GM12878 (cell line): ENCODE results near the gene TWF1. TPM values are rescaled to one million over a fixed set of nuclear protein-coding genes. Genes with fewer than 3 reads are reported as not detected.

Experiments used
- ATAC-seq: fragments of 200-7000 bp; cut with Tn5 transposase; 3 replicates; pipeline ENCODE4 v1.9.1; 2020; ENCODE audit warnings: mild to moderate bottlenecking, moderate library complexity
- BruUV-seq: library from RNA; stranded (reverse); fragments of 400-500 nt; replicated peaks from 2 replicates; lab custom pipeline; 2021; lab: Mats Ljungman, UMichigan
- CTCF ChIA-PET: fragments of 300-600 bp; sonication (Branson Sonifier 250); formaldehyde crosslinking; extraction: SDS; loops from one replicate; lab custom pipeline; 2021; ENCODE audit warnings: inconsistent platforms; lab: Yijun Ruan, JAX
- POLR2A ChIA-PET: fragments of 350-600 bp; formaldehyde crosslinking; extraction: SDS; loops from one replicate; lab custom pipeline; 2021; ENCODE audit warnings: inconsistent platforms; lab: Charles Lee
- RAD21 ChIA-PET: fragments of 300-600 bp; sonication (Branson Sonifier 250); formaldehyde crosslinking; loops from one replicate; lab custom pipeline; 2023; ENCODE audit warnings: antibody characterized with exemption; ENCODE audit not compliant: unreplicated experiment; lab: Charles Lee
- SMC1A ChIA-PET: fragments of 300-600 bp; sonication (Branson Sonifier 250); formaldehyde crosslinking; loops from one replicate; lab custom pipeline; 2023; ENCODE audit not compliant: unreplicated experiment, uncharacterized antibody; lab: Charles Lee
- DNase-seq: peaks from one replicate; pipeline ENCODE4 v3.0.0-alpha.2; 2011; ENCODE audit warnings: low read depth, low spot score
- FAIRE-seq: peaks from 3 replicates; lab custom pipeline; 2011; peaks lifted over from hg19 to GRCh38; lab: Jason Lieb, UNC
- H2AFZ ChIP-seq: 2 replicates; pipeline ENCODE4 v1.6.0; 2011; ENCODE audit warnings: low read depth, low read length, control low read depth; ENCODE audit not compliant: control insufficient read depth
- H3K27ac ChIP-seq: 2 replicates; pipeline ENCODE4 v1.5.1; 2011; ENCODE audit warnings: control low read depth; ENCODE audit not compliant: control insufficient read depth, insufficient read depth
- H3K27me3 ChIP-seq, 2 experiments: replicated peaks in 1 of 2; 2 replicates each; pipeline versions ENCODE4 v1.6.0 to v1.6.1; 2011; ENCODE audit warnings: low read length in 1 of 2; ENCODE audit not compliant: control insufficient read depth in 2 of 2, insufficient read depth in 2 of 2
- H3K36me3 ChIP-seq, 2 experiments: 2 replicates each; pipeline ENCODE4 v1.5.1; 2011; ENCODE audit warnings: low read length in 1 of 2; ENCODE audit not compliant: control insufficient read depth in 2 of 2, insufficient read depth in 2 of 2
- H3K4me1 ChIP-seq: 2 replicates; pipeline ENCODE4 v1.6.1; 2011; ENCODE audit warnings: mild to moderate bottlenecking, low read length, moderate library complexity, mixed read lengths; ENCODE audit not compliant: control insufficient read depth, insufficient read depth
- H3K4me2 ChIP-seq: 2 replicates; pipeline ENCODE4 v1.6.0; 2011; ENCODE audit warnings: control low read depth; ENCODE audit not compliant: control insufficient read depth, insufficient read depth
- H3K4me3 ChIP-seq: fragments of 200-600 bp; sonication (generic); 2 replicates; pipeline ENCODE4 v1.5.1; 2016
- H3K79me2 ChIP-seq: 2 replicates; pipeline ENCODE4 v1.6.0; 2011; ENCODE audit warnings: low read length; ENCODE audit not compliant: control insufficient read depth, insufficient read depth
- H3K9ac ChIP-seq: 2 replicates; pipeline ENCODE4 v1.8.0; 2011; ENCODE audit warnings: low read length, control low read depth, mixed read lengths; ENCODE audit not compliant: control insufficient read depth, insufficient read depth
- H3K9me3 ChIP-seq: replicated peaks from 3 replicates; pipeline ENCODE4 v1.5.1; 2011; ENCODE audit warnings: mild to moderate bottlenecking, low read length; ENCODE audit not compliant: control insufficient read depth, insufficient read depth
- H4K20me1 ChIP-seq: 2 replicates; pipeline ENCODE4 v1.6.0; 2011; ENCODE audit not compliant: control insufficient read depth, insufficient read depth
- BCL11A ChIP-seq: IDR thresholded peaks from 2 replicates; pipeline ENCODE4 v1.6.1; 2011; ENCODE audit warnings: low read depth, low read length
- FOXM1 ChIP-seq: IDR thresholded peaks from 2 replicates; pipeline ENCODE4 v1.6.1; 2012; ENCODE audit warnings: low read depth, mild to moderate bottlenecking, inconsistent platforms, low read length, moderate library complexity
- HDAC6 ChIP-seq: fragments of 200-600 bp; sonication (generic); IDR thresholded peaks from one replicate; pipeline ENCODE4 v1.8.0; 2017; ENCODE audit warnings: antibody characterized with exemption; ENCODE audit not compliant: unreplicated experiment
- KAT2A ChIP-seq: conservative IDR thresholded peaks from 2 replicates; pipeline ENCODE4 v1.6.1; 2011; ENCODE audit warnings: low read depth, low read length; ENCODE audit not compliant: control insufficient read depth
- SP1 ChIP-seq: IDR thresholded peaks from one replicate; pipeline ENCODE4 v1.6.1; 2011; ENCODE audit warnings: low read depth, low read length
- TAF1 ChIP-seq: IDR thresholded peaks from 2 replicates; pipeline ENCODE4 v1.6.1; 2011; ENCODE audit warnings: mild to moderate bottlenecking, low read depth, low read length, borderline replicate concordance
- ZNF24 ChIP-seq: fragments of 450-650 bp; IDR thresholded peaks from 2 replicates; pipeline ENCODE4 v1.6.1; 2017; ENCODE audit warnings: antibody characterized with exemption, mild to moderate bottlenecking
- ZNF274 ChIP-seq: IDR thresholded peaks from one replicate; pipeline ENCODE4 v1.8.0; 2011; ENCODE audit not compliant: insufficient read length, insufficient read depth
- in situ Hi-C: fragments of 300-500 bp; cut with MboI; formaldehyde crosslinking; loops from 9 replicates; pipeline ENCODE4 v1.14.3; 2018; ENCODE audit warnings: mixed read lengths
- intact Hi-C: fragments of 100-400 bp; cut with micrococcal nuclease; formaldehyde crosslinking; loops from one replicate; pipeline ENCODE4 v1.14.2; 2022; ENCODE audit not compliant: unreplicated experiment
- polyA plus RNA-seq, 11 experiments: library from polyadenylated mRNA; depleted of rRNA in 4 of 11; unstranded in 6 of 11; stranded (reverse) in 5 of 11; fragments of >200 nt; fragmentation: Nextera tagmentation in 4 of 11; fragmentation: Illumina TruSeq in 1 of 11; extraction: Ambion mirVana in 4 of 11; extraction: Trizol in 1 of 11; gene quantifications; 1 replicate in 1 of 11; 2 replicates in 10 of 11; pipeline versions ENCODE4 v1.2.1 to v1.2.3, GENCODE V29; 2011 to 2016; ENCODE audit warnings: inconsistent platforms in 2 of 11, missing spikeins in 2 of 11, low read depth in 1 of 11
- total RNA-seq, 4 experiments: library from RNA; depleted of rRNA in 3 of 4; stranded (reverse); fragments of >200 nt in 3 of 4; fragmentation: Illumina TruSeq in 1 of 4; extraction: Trizol in 1 of 4; gene quantifications; 2 replicates each; pipeline versions ENCODE4 v1.2.1 to v1.2.3, GENCODE V29; 2013 to 2021
- TF ChIP-seq, protein P1 (sequence below): IDR thresholded peaks from 2 replicates; pipeline ENCODE4 v1.6.1; 2011; ENCODE audit warnings: mild to moderate bottlenecking, low read depth, low read length, moderate library complexity; ENCODE audit not compliant: insufficient replicate concordance
- TF ChIP-seq, protein P2 (sequence below): IDR thresholded peaks from 2 replicates; pipeline ENCODE4 v1.6.1; 2012; ENCODE audit warnings: low read depth, low read length, improper control_type of control experiment

The TWF1 gene
- total and polyA plus RNA-seq, 10 of the 15 experiments (the other 5 are each of a cell fraction or from before 2014, with no cell fraction given) = 8.7 to 23.5 (median 18.4) TPM

DNA sequence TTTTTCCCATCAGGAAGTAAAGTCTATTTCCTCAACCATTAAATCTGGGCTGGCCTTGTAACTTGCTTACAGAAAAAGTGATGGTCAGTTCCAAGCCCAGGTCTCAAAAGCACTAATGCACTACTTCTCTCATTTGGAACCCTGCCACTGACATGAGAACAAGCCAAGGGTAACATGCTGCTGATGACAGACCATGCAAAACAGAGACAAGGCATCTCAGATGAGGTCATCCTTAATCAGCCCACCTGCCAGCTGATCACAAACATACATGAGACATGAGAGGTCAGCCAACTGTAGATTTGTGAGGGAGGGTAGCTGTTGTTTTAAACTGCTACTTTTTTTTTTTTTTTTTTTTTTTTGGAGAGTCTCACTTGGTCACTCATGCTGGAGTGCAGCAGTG, 16.2 kb downstream of the TWF1 start:
- SMC1A ChIA-PET = interaction anchor here (0.9 kb wide), 1 partner anchor 56 kb away, joined by 3 read pairs; no protein-coding TSS in a partner anchor
- intact Hi-C loops = no loop called here
- H3K4me1 ChIP-seq = no peaks in the 10 kb centered on the region
- TF ChIP-seq, protein P1, sequence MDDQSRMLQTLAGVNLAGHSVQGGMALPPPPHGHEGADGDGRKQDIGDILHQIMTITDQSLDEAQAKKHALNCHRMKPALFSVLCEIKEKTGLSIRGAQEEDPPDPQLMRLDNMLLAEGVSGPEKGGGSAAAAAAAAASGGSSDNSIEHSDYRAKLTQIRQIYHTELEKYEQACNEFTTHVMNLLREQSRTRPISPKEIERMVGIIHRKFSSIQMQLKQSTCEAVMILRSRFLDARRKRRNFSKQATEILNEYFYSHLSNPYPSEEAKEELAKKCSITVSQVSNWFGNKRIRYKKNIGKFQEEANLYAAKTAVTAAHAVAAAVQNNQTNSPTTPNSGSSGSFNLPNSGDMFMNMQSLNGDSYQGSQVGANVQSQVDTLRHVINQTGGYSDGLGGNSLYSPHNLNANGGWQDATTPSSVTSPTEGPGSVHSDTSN = no peak
- TF ChIP-seq HDAC6 (no peak), ZNF24 (no peak), FOXM1 (no peak), BCL11A (no peak), ZNF274 (no peak), SP1 (no peak), KAT2A (no peak), TAF1 (no peak)
- TF ChIP-seq, protein P2, sequence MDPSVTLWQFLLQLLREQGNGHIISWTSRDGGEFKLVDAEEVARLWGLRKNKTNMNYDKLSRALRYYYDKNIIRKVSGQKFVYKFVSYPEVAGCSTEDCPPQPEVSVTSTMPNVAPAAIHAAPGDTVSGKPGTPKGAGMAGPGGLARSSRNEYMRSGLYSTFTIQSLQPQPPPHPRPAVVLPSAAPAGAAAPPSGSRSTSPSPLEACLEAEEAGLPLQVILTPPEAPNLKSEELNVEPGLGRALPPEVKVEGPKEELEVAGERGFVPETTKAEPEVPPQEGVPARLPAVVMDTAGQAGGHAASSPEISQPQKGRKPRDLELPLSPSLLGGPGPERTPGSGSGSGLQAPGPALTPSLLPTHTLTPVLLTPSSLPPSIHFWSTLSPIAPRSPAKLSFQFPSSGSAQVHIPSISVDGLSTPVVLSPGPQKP = no peak
- TF ChIP-seq, all 136 proteins: peak for 0
- no peak overlapping the region for H3K4me2 ChIP-seq
- FAIRE-seq (no peak), DNase-seq (no peak), ATAC-seq (no peak)
- no peak overlapping the region for H3K4me3 ChIP-seq
- no peaks in the 10 kb centered on the region for H3K9me3 ChIP-seq
- peaks cover 0 to 2% of the 10 kb centered on the region in 2 experiments; a peak in 3 of 4 replicates for H3K36me3 ChIP-seq
- H3K27ac ChIP-seq = no peak overlapping the region
- BruUV-seq = no TSS peak
- CTCF ChIA-PET = no interaction called here
- H3K27me3 ChIP-seq = no peaks in the 10 kb centered on the region
- POLR2A ChIA-PET = interaction anchor here (0.6 kb wide), 1 partner anchor 138 kb away, joined by 6 read pairs; no protein-coding TSS in a partner anchor
- no peaks in the 10 kb centered on the region for H3K79me2 ChIP-seq
- H2AFZ ChIP-seq = no peak overlapping the region
- RAD21 ChIA-PET = no interaction called here
- no peaks in the 10 kb centered on the region for H4K20me1 ChIP-seq
- in situ Hi-C loops = no loop called here
- H3K9ac ChIP-seq = no peak overlapping the region
